B cell (primary cell): ENCODE data around the gene PGF. TPM values are rescaled to one million over a fixed set of nuclear protein-coding genes. Genes with fewer than 3 reads are reported as not detected.

Experiments
- ATAC-seq: fragments of 200-7000 bp; cut with Tn5 transposase; one replicate; pipeline ENCODE4 v1.10.0; 2021; ENCODE audit warnings: low read depth, mild to moderate bottlenecking, moderate number of reproducible peaks, moderate library complexity
- CTCF ChIA-PET: fragments of 350-600 bp; sonication (Branson Sonifier 250); formaldehyde crosslinking; loops from one replicate; lab custom pipeline; 2021; ENCODE audit warnings: antibody characterized with exemption, inconsistent platforms; lab: Charles Lee
- POLR2A ChIA-PET: fragments of 350-600 bp; sonication (Branson Sonifier 250); formaldehyde crosslinking; loops from one replicate; lab custom pipeline; 2021; ENCODE audit warnings: antibody characterized with exemption; lab: Charles Lee
- DNase-seq: peaks from one replicate; pipeline ENCODE4 v3.0.0; 2013
- H2AFZ ChIP-seq: 2 replicates; pipeline ENCODE4 v1.6.1; 2012; ENCODE audit warnings: mild to moderate bottlenecking, low read depth, low read length; ENCODE audit not compliant: insufficient read depth, poor library complexity, severe bottlenecking
- H3K27ac ChIP-seq, 2 donors: 1 replicate in 1 of 2; 2 replicates in 1 of 2; pipeline ENCODE4 v1.5.1; 2012 to 2013; ENCODE audit warnings: low read length in 2 of 2, mild to moderate bottlenecking in 2 of 2, moderate library complexity in 1 of 2
- H3K27me3 ChIP-seq, 4 experiments: fragments of 200-600 bp in 1 of 4; sonication (generic) in 1 of 4; replicated peaks in 1 of 4; 1 replicate in 2 of 4; 2 replicates in 2 of 4; pipeline versions ENCODE4 v1.6.1 to v1.7.0; 2013 to 2016; ENCODE audit warnings: low read length in 3 of 4, mild to moderate bottlenecking in 2 of 4, mixed read lengths in 1 of 4, moderate library complexity in 1 of 4; ENCODE audit not compliant: insufficient read depth in 4 of 4, control insufficient read depth in 3 of 4; ENCODE audit errors: control extremely low read depth in 1 of 4
- H3K36me3 ChIP-seq, 2 experiments: replicated peaks in 1 of 2; 1 replicate in 1 of 2; 2 replicates in 1 of 2; pipeline versions ENCODE4 v1.6.1 to v1.7.1; 2013; ENCODE audit warnings: low read length in 1 of 2; ENCODE audit not compliant: insufficient read depth in 2 of 2, control insufficient read depth in 1 of 2; ENCODE audit errors: control extremely low read depth in 1 of 2, extremely low read depth in 1 of 2
- H3K4me1 ChIP-seq, 2 donors: fragments of 200-600 bp in 1 of 2; sonication (generic) in 1 of 2; 1 replicate in 1 of 2; 2 replicates in 1 of 2; pipeline versions ENCODE4 v1.5.1 to v1.6.1; 2013 to 2017; ENCODE audit warnings: low read length in 2 of 2; ENCODE audit not compliant: control insufficient read depth in 2 of 2, insufficient read depth in 2 of 2
- H3K4me2 ChIP-seq: replicated peaks from 2 replicates; pipeline ENCODE3; 2012; ENCODE audit warnings: mild to moderate bottlenecking, low read depth, low read length; ENCODE audit not compliant: poor library complexity, severe bottlenecking
- H3K4me3 ChIP-seq, 5 experiments: fragments of 200-600 bp in 1 of 5; sonication (generic) in 1 of 5; 1 replicate in 3 of 5; 2 replicates in 2 of 5; pipeline versions ENCODE4 v1.5.1 to v1.7.0; 2011 to 2016; ENCODE audit warnings: low read length in 4 of 5, mild to moderate bottlenecking in 4 of 5, low read depth in 2 of 5, control low read depth in 1 of 5, moderate library complexity in 1 of 5; ENCODE audit not compliant: insufficient read depth in 1 of 5; ENCODE audit errors: control extremely low read depth in 1 of 5, extremely low read depth in 1 of 5
- H3K79me2 ChIP-seq: fragments of 200-600 bp; sonication (generic); one replicate; pipeline ENCODE4 v1.6.0; 2016; ENCODE audit warnings: low read length; ENCODE audit not compliant: control insufficient read depth, insufficient read depth
- H3K9ac ChIP-seq: fragments of 200-600 bp; sonication (generic); 2 replicates; pipeline ENCODE4 v1.6.1; 2017; ENCODE audit warnings: mild to moderate bottlenecking, low read length, moderate library complexity
- H3K9me3 ChIP-seq, 3 donors: one replicate each; pipeline versions ENCODE4 v1.6.1 to v1.7.1; 2013; ENCODE audit warnings: low read length in 2 of 3; ENCODE audit not compliant: control insufficient read depth in 2 of 3, insufficient read depth in 1 of 3; ENCODE audit errors: control extremely low read depth in 1 of 3
- H4K20me1 ChIP-seq: 2 replicates; pipeline ENCODE4 v1.6.0; 2012; ENCODE audit warnings: mild to moderate bottlenecking, low read length; ENCODE audit not compliant: insufficient read depth, control insufficient read depth, poor library complexity, severe bottlenecking
- H3K27ac Mint-ChIP-seq: one replicate; pipeline ENCODE4 v1.8.0; 2021; ENCODE audit warnings: mixed read lengths
- H3K27me3 Mint-ChIP-seq: one replicate; pipeline ENCODE4 v1.8.0; 2021; ENCODE audit warnings: mixed read lengths
- H3K4me1 Mint-ChIP-seq: one replicate; pipeline ENCODE4 v1.8.0; 2021; ENCODE audit warnings: mixed read lengths
- H3K4me3 Mint-ChIP-seq: one replicate; pipeline ENCODE4 v1.8.0; 2021; ENCODE audit warnings: mixed read lengths
- H3K9me3 Mint-ChIP-seq: one replicate; pipeline ENCODE4 v1.8.0; 2022; ENCODE audit warnings: mixed read lengths; ENCODE audit not compliant: insufficient read depth
- CTCF ChIP-seq: fragments of 200-600 bp; IDR thresholded peaks from one replicate; pipeline ENCODE4 v1.8.0; 2022; ENCODE audit warnings: antibody characterized with exemption, mild to moderate bottlenecking
- EZH2 ChIP-seq: IDR thresholded peaks from 2 replicates; pipeline ENCODE4 v1.6.1; 2012; ENCODE audit warnings: borderline replicate concordance, low read depth, mild to moderate bottlenecking, moderate library complexity, low read length; ENCODE audit not compliant: insufficient read depth, poor library complexity, severe bottlenecking
- WGBS: methylation state at CpG from one replicate; pipeline ENCODE4 v1.1.5; 2013; ENCODE audit warnings: missing lambda C conversion rate; ENCODE audit not compliant: insufficient coverage; 5-methylcytosine and 5-hydroxymethylcytosine counted together
- intact Hi-C: fragments of 100-400 bp; cut with micrococcal nuclease; formaldehyde crosslinking; loops from one replicate; pipeline ENCODE4 v1.10.0; 2022
- polyA plus RNA-seq: library from polyadenylated mRNA; depleted of rRNA; stranded (reverse); fragments of >200 nt; gene quantifications from 2 replicates; pipeline ENCODE4 v1.2.3, GENCODE V29; 2012
- total RNA-seq, 2 donors: library from RNA; stranded (reverse); fragments of 120-200 nt in 1 of 2; gene quantifications; 1 replicate in 1 of 2; 2 replicates in 1 of 2; pipeline versions ENCODE4 v1.2.3 to v1.2.4, GENCODE V29; 2013 to 2022

Gene PGF
- total and polyA plus RNA-seq, 2 donors (not counting 1 experiment from before 2014, with no cell fraction given) = 0.07 to 0.47 TPM

DNA sequence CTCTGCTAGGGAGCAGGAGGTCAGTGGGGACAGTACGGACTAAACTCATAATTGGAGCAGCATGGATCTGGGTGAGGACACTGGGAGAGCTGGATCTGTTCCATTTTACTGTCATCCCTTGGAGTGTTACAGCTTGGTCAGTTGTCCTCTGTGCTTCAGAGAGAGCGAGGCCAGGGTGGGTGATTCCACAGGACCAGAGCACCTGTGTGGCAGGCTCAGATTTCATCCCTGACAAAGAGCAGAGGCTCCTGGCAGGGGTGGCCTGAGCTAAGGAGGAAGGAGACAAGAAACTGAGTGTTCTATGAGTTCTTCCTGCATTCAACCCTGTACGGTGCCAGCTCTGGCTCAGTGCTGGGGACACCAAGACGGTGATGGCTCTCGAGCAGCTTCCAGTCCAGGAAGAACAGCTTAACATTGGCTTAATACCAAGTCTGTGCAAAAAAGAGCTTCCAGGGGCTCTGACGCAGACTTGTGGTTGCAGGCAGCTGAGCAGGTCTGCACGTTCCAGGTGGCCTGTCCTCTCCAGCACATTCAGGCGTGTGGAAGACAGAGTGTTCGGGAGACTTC, 8.4 kb upstream of the PGF start:
- Histone ChIP-seq H3K4me2 (no peak overlapping the region), H4K20me1 (no peaks in the 10 kb centered on the region), H2AFZ (peak overlapping the region; percentile 34), H3K27ac (no peak overlapping the region), H3K9ac (no peak overlapping the region), H3K79me2 (no peaks in the 10 kb centered on the region), H3K36me3 (no peaks in the 10 kb centered on the region), H3K9me3 (no peaks in the 10 kb centered on the region), H3K4me1 (peaks cover 17 to 22% of the 10 kb centered on the region in 2 donors), H3K4me3 (no peak overlapping the region), H3K27me3 (no peaks in the 10 kb centered on the region)
- CTCF ChIA-PET = interaction anchor here (1.2 to 1.4 kb wide), 2 partner anchors 18 to 39 kb away, joined by 3 to 5 read pairs; partner anchors contain the start of gene EIF2B2
- intact Hi-C loops = no loop called here
- Mint-ChIP-seq H3K4me3 (no peak overlapping the region), H3K27me3 (no peaks in the 10 kb centered on the region), H3K4me1 (peaks cover 21% of the 10 kb centered on the region), H3K9me3 (no peaks in the 10 kb centered on the region), H3K27ac (peak overlapping the region; percentile 16)
- no peak for DNase-seq
- WGBS = 51% methylated on average over 9 of the region's 9 CpGs
- no peak for ATAC-seq
- POLR2A ChIA-PET = no interaction called here
- TF ChIP-seq CTCF (no peak), EZH2 (no peak)

GRCh38 chr14:74963178-74963704, 7.8 kb upstream of the PGF start:
- WGBS = 82% methylated on average over 8 of the region's 12 CpGs
- Histone ChIP-seq H4K20me1 (no peaks in the 10 kb centered on the region), H3K79me2 (no peaks in the 10 kb centered on the region), H3K9me3 (no peaks in the 10 kb centered on the region), H3K4me1 (peaks cover 17 to 22% of the 10 kb centered on the region in 2 donors), H3K27me3 (no peaks in the 10 kb centered on the region), H3K27ac (peak overlapping the region; percentile 8 to 15), H3K36me3 (no peaks in the 10 kb centered on the region), H3K4me3 (peak overlapping the region in 1 of 5 experiments; percentile 5), H3K4me2 (peak overlapping the region; percentile 56), H3K9ac (peak overlapping the region; percentile 33), H2AFZ (peak overlapping the region; percentile 68)
- Mint-ChIP-seq H3K4me3 (peak overlapping the region; percentile 13), H3K4me1 (peaks cover 21% of the 10 kb centered on the region), H3K27ac (peak overlapping the region; percentile 16), H3K27me3 (no peaks in the 10 kb centered on the region), H3K9me3 (no peaks in the 10 kb centered on the region)
- ATAC-seq (peak; percentile 40), DNase-seq (peak; percentile 56)
- TF ChIP-seq CTCF = no peak
- no peak for TF ChIP-seq EZH2
- CTCF ChIA-PET = interaction anchor here (1.2 to 1.4 kb wide), 2 partner anchors 18 to 40 kb away, joined by 3 to 5 read pairs; partner anchors contain the start of gene EIF2B2
- intact Hi-C loops = no loop called here
- POLR2A ChIA-PET = no interaction called here
